ENCODE results near the gene PSMB9. TPM values are rescaled to one million over a fixed set of nuclear protein-coding genes. Genes with fewer than 3 reads are reported as not detected.

The PSMB9 gene
- total RNA-seq, 4 donors from 2014 or later = 18.4 to 34.3 (median 20.0) TPM

- peaks cover 0 to under 1% (median 0%) of the 10 kb centered on the region in 3 donors for H3K36me3 ChIP-seq
- no peaks in the 10 kb centered on the region for H3K4me1 ChIP-seq
- WGBS, 2 donors = 72 to 85% methylated on average over 1 of the region's 1 CpG
- H3K27me3 ChIP-seq = no peaks in the 10 kb centered on the region
- H3K9me3 ChIP-seq = no peaks in the 10 kb centered on the region
- no peak for TF ChIP-seq POLR2A (IDR thresholded peaks at IDR 0.05)
- TF ChIP-seq EP300 (IDR thresholded peaks at IDR 0.05) = no peak
- TF ChIP-seq CTCF (IDR thresholded peaks at IDR 0.05) = no peak
- no peak overlapping the region for H3K27ac ChIP-seq
- no peak for DNase-seq (ENCODE audit: low spot score in 2 of 2)
- H3K4me3 ChIP-seq = no peak overlapping the region
These were observed 52.5 kb downstream of the PSMB9 start for GRCh38 chr6:32906539-32906938.

GRCh38 chr6:32908897-32909296 is 54.9 kb downstream of the PSMB9 start:
- Histone ChIP-seq H3K9me3 (no peaks in the 10 kb centered on the region), H3K27ac (no peak overlapping the region), H3K36me3 (no peaks in the 10 kb centered on the region), H3K4me3 (no peak overlapping the region), H3K4me1 (no peaks in the 10 kb centered on the region), H3K27me3 (peaks cover 0 to 2% of the 10 kb centered on the region in 2 donors)
- no peak for DNase-seq (ENCODE audit: low spot score in 2 of 2)
- 80 to 86% methylated on average over 2 of the region's 2 CpGs for WGBS, 2 donors
- no peak for TF ChIP-seq POLR2A (IDR thresholded peaks at IDR 0.05)
- TF ChIP-seq EP300 (IDR thresholded peaks at IDR 0.05) = no peak
- TF ChIP-seq CTCF (IDR thresholded peaks at IDR 0.05) = no peak

Small RNAs within 50 kb of the gene (small RNA-seq; reads per million reads assigned to genes)
- gene HLA-Z = not detected

Other genes with a start within 250 kb of the PSMB9 start
- 10 to 100 TPM in 1 of 4 donors, 1 to 10 TPM in 2, under 1 TPM in 1; 0.30 to 17.2 (median 9.2) TPM for gene HLA-DQA1, start 216.8 kb upstream of the PSMB9 start, total RNA-seq
- gene HLA-DQB1, start 187.5 kb upstream of the PSMB9 start, total RNA-seq = 10 to 100 TPM in 1 of 4 donors, 1 to 10 TPM in 2, under 1 TPM in 1; 0.90 to 12.0 (median 3.0) TPM
- 1 to 10 TPM in 1 of 4 donors, under 1 TPM in 2, not detected in 1; 0.63 to 1.8 (median 0.98) TPM for gene HLA-DQA2, start 112.8 kb upstream of the PSMB9 start, total RNA-seq
- gene HLA-DQB2, start 90.7 kb upstream of the PSMB9 start, total RNA-seq = 1 to 10 TPM in 3 of 4 donors, not detected in 1; 1.5 to 3.5 (median 2.0) TPM
- gene HLA-DOB, start 37.2 kb upstream of the PSMB9 start, total RNA-seq = 1 to 10 TPM in 2 of 4 donors, not detected in 2; 2.1 to 3.5 TPM
- gene TAP2, start 15.5 kb upstream of the PSMB9 start, total RNA-seq = 10 to 100 TPM; 14.1 to 21.9 (median 19.8) TPM
- gene PSMB8, start 10.1 kb upstream of the PSMB9 start, total RNA-seq = 10 to 100 TPM; 16.3 to 39.0 (median 28.4) TPM
- 10 to 100 TPM; 27.2 to 45.9 (median 34.4) TPM for gene TAP1, start 488 bp upstream of the PSMB9 start, total RNA-seq
- gene HLA-DMB, start 86.8 kb downstream of the PSMB9 start, total RNA-seq = 10 to 100 TPM; 15.7 to 85.0 (median 25.5) TPM
- 10 to 100 TPM; 28.8 to 85.2 (median 34.9) TPM for gene HLA-DMA, start 98.9 kb downstream of the PSMB9 start, total RNA-seq
- gene BRD2, start 114.4 kb downstream of the PSMB9 start, total RNA-seq = 100 to 1,000 TPM; 130 to 150 (median 136) TPM
- 10 to 100 TPM in 1 of 4 donors, 1 to 10 TPM in 3; 3.0 to 17.7 (median 8.4) TPM for gene HLA-DOA, start 155.4 kb downstream of the PSMB9 start, total RNA-seq
- 100 to 1,000 TPM in 2 of 4 donors, 10 to 100 TPM in 2; 39.8 to 179 (median 109) TPM for gene HLA-DPA1, start 219.5 kb downstream of the PSMB9 start, total RNA-seq
- gene HLA-DPB1, start 221.8 kb downstream of the PSMB9 start, total RNA-seq = 100 to 1,000 TPM in 1 of 4 donors, 10 to 100 TPM in 3; 56.5 to 121 (median 76.4) TPM